ENCODE measurements around the gene EIF3CL.
"Not testable (repeated sequence)": the region's sequence is repeated elsewhere in the genome, so short reads cannot be mapped to it uniquely, and the experiment has no call there.

- not testable (repeated sequence) for TF ChIP-seq CTCF, POLR2AphosphoS5, POLR2A (IDR thresholded peaks at IDR 0.05)
Observed at GRCh38 chr16:28413585-28413984, 9.9 kb upstream of the EIF3CL start.
